ENCODE measurements around the gene TGFB1I1.
A peak's percentile ranks its signal among the peaks of the same experiment; 100 is the strongest.
"Not testable (repeated sequence)": the region's sequence is repeated elsewhere in the genome, so short reads cannot be mapped to it uniquely, and the experiment has no call there.

Gene TGFB1I1

GRCh38 chr16:31488468-31489297, 16.7 kb downstream of the TGFB1I1 start:
- DNase-seq: peak in 1 of 5 donors; percentile 19

- no peak for DNase-seq
Measured at GRCh38 chr16:31489298-31489564, 17.3 kb downstream of the TGFB1I1 start.

- DNase-seq: no peak
Measured at GRCh38 chr16:31489616-31490584, 17.9 kb downstream of the TGFB1I1 start.

GRCh38 chr16:31491778-31492418, 19.9 kb downstream of the TGFB1I1 start:
- no peak for DNase-seq

GRCh38 chr16:31493506-31494125, 21.7 kb downstream of the TGFB1I1 start:
- no peak for DNase-seq

- no peak for DNase-seq
Measured at GRCh38 chr16:31496670-31497069, 24.7 kb downstream of the TGFB1I1 start.

GRCh38 chr16:31498493-31498892, 26.5 kb downstream of the TGFB1I1 start:
- DNase-seq: no peak

GRCh38 chr16:31499928-31500327, 28.0 kb downstream of the TGFB1I1 start:
- DNase-seq: no peak

- DNase-seq: no peak
Measured at GRCh38 chr16:31501226-31501965, 29.4 kb downstream of the TGFB1I1 start.

- no peak for DNase-seq
Measured at GRCh38 chr16:31501966-31502348, 30.0 kb downstream of the TGFB1I1 start.

GRCh38 chr16:31502981-31503380, 31.0 kb downstream of the TGFB1I1 start:
- no peak for DNase-seq

GRCh38 chr16:31503555-31503954, 31.6 kb downstream of the TGFB1I1 start:
- not testable (repeated sequence) for DNase-seq

- no peak for DNase-seq
Measured at GRCh38 chr16:31504159-31504558, 32.2 kb downstream of the TGFB1I1 start.

- DNase-seq: peak in 1 of 5 donors; percentile 85
Measured at GRCh38 chr16:31505483-31505882, 33.5 kb downstream of the TGFB1I1 start.

GRCh38 chr16:31507617-31507928, 35.6 kb downstream of the TGFB1I1 start:
- DNase-seq: peak in 1 of 5 donors; percentile 24

GRCh38 chr16:31507929-31508705, 36.2 kb downstream of the TGFB1I1 start, which contains the start of gene RUSF1:
RUSF1 (minus strand) TSS chr16:31508391; CDS start chr16:31508373, 18 bp downstream.
- DNase-seq: peak; percentile 64 to 90 (median 69)

- DNase-seq: no peak
Measured at GRCh38 chr16:31508706-31509195, 36.8 kb downstream of the TGFB1I1 start.

- DNase-seq: no peak
Measured at GRCh38 chr16:31513126-31513525, 41.2 kb downstream of the TGFB1I1 start.

GRCh38 chr16:31513884-31514283, 41.9 kb downstream of the TGFB1I1 start:
- no peak for DNase-seq

- no peak for DNase-seq
Measured at GRCh38 chr16:31517800-31518402, 45.9 kb downstream of the TGFB1I1 start.
